GM12891 (cell line): ENCODE measurements around the gene TSEN34.
A peak's percentile ranks its signal among the peaks of the same experiment; 100 is the strongest.
"Not testable (repeated sequence)": the region's sequence is repeated elsewhere in the genome, so short reads cannot be mapped to it uniquely, and the experiment has no call there.

Experiments
- DNase-seq: peaks from one replicate; pipeline ENCODE4 v3.0.0; 2011; ENCODE audit warnings: low spot score; ENCODE audit not compliant: insufficient read length
- FAIRE-seq: peaks from 2 replicates; lab custom pipeline; 2011; peaks lifted over from hg19 to GRCh38; lab: Jason Lieb, UNC
- PAX5 ChIP-seq: IDR thresholded peaks from 2 replicates; pipeline ENCODE4 v1.6.1; 2011; ENCODE audit warnings: low read length, moderate library complexity, mild to moderate bottlenecking; ENCODE audit not compliant: insufficient read depth, severe bottlenecking
- POLR2A ChIP-seq: IDR thresholded peaks from 2 replicates; pipeline ENCODE4 v1.6.1; 2011; ENCODE audit warnings: low read depth, low read length, control low read depth
- POLR2AphosphoS5 ChIP-seq: IDR thresholded peaks from 2 replicates; pipeline ENCODE4 v1.6.1; 2011; ENCODE audit warnings: low read depth, low read length, control low read depth
- POU2F2 ChIP-seq: IDR thresholded peaks from 2 replicates; pipeline ENCODE4 v1.6.1; 2011; ENCODE audit warnings: low read depth, mild to moderate bottlenecking, control low read depth, low read length, moderate library complexity
- SPI1 ChIP-seq: IDR thresholded peaks from 2 replicates; pipeline ENCODE4 v1.6.1; 2011; ENCODE audit warnings: low read depth, low read length, control low read depth
- TAF1 ChIP-seq: IDR thresholded peaks from 2 replicates; pipeline ENCODE4 v1.6.1; 2011; ENCODE audit warnings: low read depth, low read length, control low read depth

The TSEN34 gene

DNA sequence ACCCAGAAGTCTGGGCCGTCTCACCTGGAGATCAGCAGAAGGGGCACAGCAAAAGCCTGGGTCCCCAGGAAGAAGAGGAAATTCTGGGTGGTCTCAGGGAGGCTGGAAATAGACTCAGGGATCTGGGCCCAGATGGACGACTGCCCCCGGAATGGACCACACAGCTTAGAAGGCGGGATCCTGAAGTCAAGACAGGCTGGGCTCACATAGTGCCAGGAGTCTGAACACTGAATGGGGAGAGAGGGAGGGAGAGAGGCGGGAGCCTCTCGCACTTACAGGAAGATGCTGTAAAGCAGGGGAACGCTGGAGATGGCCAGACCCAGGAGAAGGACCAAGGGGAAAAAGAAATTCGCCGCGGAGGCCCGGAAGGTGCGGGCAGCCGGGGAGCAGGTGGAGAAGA lies 30.3 kb upstream of the TSEN34 start:
- DNase-seq, result no peak
- TF ChIP-seq POLR2A, result no peak
- TF ChIP-seq SPI1, result no peak
- FAIRE-seq, result peak; percentile 5

DNA sequence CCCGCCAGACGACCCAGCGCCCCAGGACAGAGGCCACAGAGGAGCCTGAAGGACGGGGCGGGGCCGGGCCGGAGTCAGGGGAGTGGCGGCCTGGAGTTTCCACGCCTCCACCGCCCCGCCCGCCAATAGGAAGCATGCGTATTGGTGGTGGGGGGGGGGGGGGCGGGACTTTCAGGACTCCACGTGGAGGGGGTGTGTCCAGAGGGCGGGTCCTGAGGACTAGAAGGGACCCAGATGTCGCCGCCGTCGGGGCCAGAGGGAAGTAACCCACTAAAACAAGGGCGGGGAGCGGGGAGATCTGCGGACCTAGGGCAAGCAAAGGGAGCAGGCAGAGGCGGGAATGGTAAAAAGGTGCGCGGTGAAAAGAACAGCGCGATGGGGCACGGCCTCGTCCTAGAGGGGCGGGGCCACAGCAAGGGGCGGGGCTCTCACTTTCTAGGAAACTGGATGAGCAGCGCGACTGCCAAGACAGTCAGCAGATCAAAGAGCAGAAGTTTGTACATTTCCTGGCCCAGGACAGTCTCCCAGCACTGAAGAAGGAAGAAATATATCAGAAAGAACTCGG lies 28.8 kb upstream of the TSEN34 start:
- TF ChIP-seq POU2F2 (no peak), TAF1 (no peak), POLR2AphosphoS5 (no peak), POLR2A (no peak), SPI1 (no peak), PAX5 (no peak)
- no peak for DNase-seq
- no peak for FAIRE-seq

GRCh38 chr19:54162884-54163283 lies 28.2 kb upstream of the TSEN34 start:
- DNase-seq (no peak), FAIRE-seq (no peak)
- TF ChIP-seq POLR2AphosphoS5 (no peak), PAX5 (no peak), SPI1 (no peak), TAF1 (no peak), POU2F2 (no peak), POLR2A (no peak)

GRCh38 chr19:54164369-54165068 lies 26.6 kb upstream of the TSEN34 start:
- FAIRE-seq, result no peak
- DNase-seq, result no peak
- TF ChIP-seq SPI1 (no peak), POLR2A (no peak), POU2F2 (no peak), TAF1 (no peak), POLR2AphosphoS5 (no peak), PAX5 (no peak)

GRCh38 chr19:54165222-54165621 lies 25.9 kb upstream of the TSEN34 start:
- TF ChIP-seq SPI1 (no peak), POLR2AphosphoS5 (no peak), TAF1 (no peak), POLR2A (no peak), PAX5 (no peak), POU2F2 (no peak)
- FAIRE-seq, result no peak

DNA sequence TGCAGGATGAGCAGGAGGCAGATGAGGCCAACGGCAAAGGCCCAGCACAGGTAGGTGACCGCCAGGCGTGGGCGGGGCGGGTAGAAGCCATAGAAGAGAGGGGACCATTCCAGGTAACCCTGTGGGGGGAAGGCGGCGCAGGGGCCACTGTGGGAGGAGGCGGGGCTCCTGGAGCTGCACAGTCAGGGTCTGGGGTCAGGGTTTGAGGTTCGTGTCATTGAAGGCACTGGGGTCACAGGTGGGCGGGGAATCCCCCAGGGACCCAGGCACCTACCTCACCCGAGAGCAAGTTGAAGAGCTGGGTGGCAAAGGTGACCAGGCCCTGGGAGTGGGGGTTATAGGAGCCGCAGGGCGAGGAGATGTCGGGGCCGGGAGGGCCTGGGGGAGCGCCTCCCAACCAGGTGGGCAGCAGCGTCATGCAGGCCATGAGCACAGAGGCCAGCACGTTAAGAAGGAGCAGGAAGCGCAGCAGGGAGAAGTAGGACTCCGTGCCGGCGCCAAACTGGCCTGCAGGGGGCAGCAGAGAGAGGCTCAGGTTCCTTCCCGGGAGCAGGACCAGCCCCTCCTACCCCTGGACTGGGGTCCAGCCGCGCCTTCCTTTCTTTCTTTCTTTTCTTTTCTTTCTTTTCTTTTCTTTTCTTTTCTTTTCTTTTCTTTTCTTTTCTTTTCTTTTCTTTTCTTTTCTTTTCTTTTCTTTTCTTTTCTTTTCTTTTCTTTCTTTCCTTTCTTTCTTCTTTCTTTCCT lies 22.8 kb upstream of the TSEN34 start:
- FAIRE-seq, result peak; percentile 86
- DNase-seq, result peak; percentile 96
- no peak for TF ChIP-seq SPI1
- no peak for TF ChIP-seq PAX5
- TF ChIP-seq POU2F2, result no peak
- TF ChIP-seq POLR2AphosphoS5, result no peak
- no peak for TF ChIP-seq TAF1
- no peak for TF ChIP-seq POLR2A

More at GRCh38 chr19:54165222-54165621, 25.9 kb upstream of the TSEN34 start:
- no peak for DNase-seq

GRCh38 chr19:54169149-54169740 lies 21.9 kb upstream of the TSEN34 start:
- no peak for DNase-seq
- TF ChIP-seq POLR2AphosphoS5, result no peak
- no peak for TF ChIP-seq POLR2A
- no peak for TF ChIP-seq SPI1
- no peak for TF ChIP-seq PAX5
- TF ChIP-seq TAF1, result no peak
- no peak for TF ChIP-seq POU2F2
- no peak for FAIRE-seq

DNA sequence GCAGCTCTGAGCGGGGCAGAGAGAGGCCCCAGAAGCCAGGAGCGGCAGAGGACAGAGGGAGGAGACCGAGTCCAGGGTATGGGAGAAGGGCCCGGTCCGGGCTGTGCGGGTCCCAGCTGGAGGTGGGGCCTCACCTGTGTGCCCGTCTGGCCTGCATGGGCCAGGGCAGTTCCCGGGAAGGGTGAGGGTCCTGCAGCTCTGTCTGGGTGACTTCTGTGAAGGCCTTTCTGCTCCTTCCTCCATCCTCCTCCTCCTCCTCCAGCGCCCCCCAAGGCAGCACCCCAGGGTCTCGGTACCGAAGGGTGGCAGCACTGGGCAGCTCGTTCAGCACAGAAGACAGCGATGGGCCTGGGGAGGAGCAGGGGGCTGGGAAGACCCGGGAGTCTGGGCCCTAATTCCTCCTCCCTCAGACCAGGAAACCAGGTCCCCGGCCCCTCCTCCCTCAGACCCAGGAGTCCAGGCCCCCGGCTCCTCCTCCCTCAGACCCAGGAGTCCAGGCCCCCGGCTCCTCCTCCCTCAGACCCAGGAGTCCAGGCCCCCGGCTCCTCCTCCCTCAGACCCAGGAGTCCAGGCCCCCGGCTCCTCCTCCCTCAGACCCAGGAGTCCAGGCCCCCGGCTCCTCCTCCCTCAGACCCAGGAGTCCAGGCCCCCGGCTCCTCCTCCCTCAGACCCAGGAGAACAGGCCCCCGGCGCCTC lies 19.2 kb upstream of the TSEN34 start:
- not testable (repeated sequence) for FAIRE-seq, DNase-seq

- TF ChIP-seq POLR2A, result no peak
- 0 out of 2 replicates have a peak, but pooled peaks have one; percentile 6 for TF ChIP-seq SPI1
- no peak for DNase-seq
- no peak for FAIRE-seq
These were observed 18.4 kb upstream of the TSEN34 start, which contains the start of gene TMC4 for GRCh38 chr19:54172471-54173358. Gene TMC4 (minus strand): TSS chr19:54173160. CDS start chr19:54173117, 43 bp downstream.
